HEK293 (cell line): ENCODE data around the gene SUSD4.

Experiments used
- CTCF ChIA-PET: fragments of 350-600 bp; formaldehyde crosslinking; extraction: SDS; loops from one replicate; lab custom pipeline; 2021; ENCODE audit warnings: antibody characterized with exemption; lab: Yijun Ruan, JAX
- POLR2A ChIA-PET: fragments of 300-600 bp; formaldehyde crosslinking; extraction: SDS; loops from one replicate; lab custom pipeline; 2020; ENCODE audit warnings: antibody characterized with exemption, inconsistent platforms; lab: Yijun Ruan, JAX
- H3K27ac ChIP-seq: fragments of 200-500 bp; sonication (Bioruptor generic); 2 replicates; pipeline ENCODE4 v1.5.1; 2014; ENCODE audit warnings: low read depth, low read length, control low read depth, inconsistent platforms; ENCODE audit errors: extremely low read depth
- H3K36me3 ChIP-seq, 2 experiments: fragments of 200-500 bp in 1 of 2; sonication (Bioruptor generic) in 1 of 2; 1 replicate in 1 of 2; 2 replicates in 1 of 2; pipeline ENCODE4 v1.5.1; 2014 to 2017; ENCODE audit warnings: inconsistent platforms in 2 of 2, low read length in 2 of 2; ENCODE audit not compliant: control insufficient read depth in 2 of 2, insufficient read depth in 1 of 2
- H3K4me1 ChIP-seq: fragments of 200-500 bp; sonication (Bioruptor generic); 2 replicates; pipeline ENCODE4 v1.5.1; 2014; ENCODE audit warnings: mild to moderate bottlenecking, low read length, inconsistent platforms; ENCODE audit not compliant: control insufficient read depth, insufficient read depth
- H3K4me3 ChIP-seq: 2 replicates; pipeline ENCODE4 v1.5.1; 2011; ENCODE audit warnings: low read depth, mild to moderate bottlenecking, control low read depth, low read length, moderate library complexity
- H3K9me3 ChIP-seq: fragments of 200-500 bp; sonication (Bioruptor generic); 2 replicates; pipeline ENCODE4 v1.5.1; 2014; ENCODE audit warnings: low read depth, low read length, inconsistent platforms; ENCODE audit not compliant: control insufficient read depth, insufficient read depth
- IKZF3 ChIP-seq: fragments of 450-650 bp; IDR thresholded peaks from 2 replicates; pipeline ENCODE4 v1.5.0; 2018; ENCODE audit warnings: missing biosample characterization, mild to moderate bottlenecking, missing genetic modification characterization, moderate library complexity
- SP3 ChIP-seq: fragments of 450-650 bp; formaldehyde crosslinking; IDR thresholded peaks from 2 replicates; pipeline ENCODE4 v1.5.1; 2016; ENCODE audit warnings: missing biosample characterization, missing genetic modification characterization
- ZBTB21 ChIP-seq: fragments of 450-650 bp; formaldehyde crosslinking; IDR thresholded peaks from 2 replicates; pipeline ENCODE4 v1.5.1; 2017; ENCODE audit warnings: missing biosample characterization, missing genetic modification characterization
- ZBTB7A ChIP-seq: fragments of 450-650 bp; formaldehyde crosslinking; IDR thresholded peaks from 2 replicates; pipeline ENCODE4 v1.5.1; 2016; ENCODE audit warnings: low read depth, missing biosample characterization, missing genetic modification characterization
- ZFP3 ChIP-seq: fragments of 450-650 bp; formaldehyde crosslinking; IDR thresholded peaks from 2 replicates; pipeline ENCODE4 v1.5.1; 2016; ENCODE audit warnings: low read depth, missing biosample characterization, missing genetic modification characterization
- ZNF112 ChIP-seq: fragments of 450-650 bp; formaldehyde crosslinking; IDR thresholded peaks from 2 replicates; pipeline ENCODE4 v1.5.0; 2017; ENCODE audit warnings: missing biosample characterization, missing genetic modification characterization
- ZNF223 ChIP-seq: fragments of 450-650 bp; formaldehyde crosslinking; IDR thresholded peaks from 2 replicates; pipeline ENCODE4 v1.5.1; 2016; ENCODE audit warnings: missing biosample characterization, missing genetic modification characterization
- ZNF274 ChIP-seq, 2 experiments: fragments of 200-500 bp in 1 of 2; fragments of 450-650 bp in 1 of 2; sonication (Bioruptor generic) in 1 of 2; formaldehyde crosslinking in 1 of 2; IDR thresholded peaks; 2 replicates each; pipeline versions ENCODE4 v1.5.1 to v1.6.1; 2014 to 2016; ENCODE audit warnings: borderline replicate concordance in 1 of 2, inconsistent platforms in 1 of 2, low read length in 1 of 2, missing biosample characterization in 1 of 2, missing genetic modification characterization in 1 of 2
- ZNF501 ChIP-seq: fragments of 450-650 bp; formaldehyde crosslinking; IDR thresholded peaks from 2 replicates; pipeline ENCODE4 v1.5.1; 2016; ENCODE audit warnings: missing biosample characterization, missing genetic modification characterization
- ZNF514 ChIP-seq: fragments of 450-650 bp; formaldehyde crosslinking; IDR thresholded peaks from 2 replicates; pipeline ENCODE4 v1.5.1; 2016; ENCODE audit warnings: missing biosample characterization, missing genetic modification characterization
- ZNF654 ChIP-seq: fragments of 450-650 bp; formaldehyde crosslinking; IDR thresholded peaks from 2 replicates; pipeline ENCODE4 v1.5.1; 2016; ENCODE audit warnings: low read depth, missing biosample characterization, missing genetic modification characterization
- ZNF670 ChIP-seq: fragments of 450-650 bp; formaldehyde crosslinking; IDR thresholded peaks from 2 replicates; pipeline ENCODE4 v1.5.1; 2016; ENCODE audit warnings: missing biosample characterization, missing genetic modification characterization, low read depth
- ZNF677 ChIP-seq: fragments of 450-650 bp; IDR thresholded peaks from 2 replicates; pipeline ENCODE4 v1.5.0; 2018; ENCODE audit warnings: missing biosample characterization, mild to moderate bottlenecking, missing genetic modification characterization, moderate library complexity
- ZNF701 ChIP-seq: fragments of 450-650 bp; formaldehyde crosslinking; IDR thresholded peaks from 2 replicates; pipeline ENCODE4 v1.5.1; 2016; ENCODE audit warnings: missing biosample characterization, missing genetic modification characterization
- TF ChIP-seq, protein P1 (sequence below): fragments of 450-650 bp; formaldehyde crosslinking; IDR thresholded peaks from 2 replicates; pipeline ENCODE4 v1.5.1; 2016; ENCODE audit warnings: missing biosample characterization, missing genetic modification characterization
- TF ChIP-seq, protein P2 (sequence below): fragments of 450-650 bp; formaldehyde crosslinking; IDR thresholded peaks from 2 replicates; pipeline ENCODE4 v1.5.1; 2016; ENCODE audit warnings: missing biosample characterization, missing genetic modification characterization
- TF ChIP-seq, protein P3 (sequence below): fragments of 450-650 bp; formaldehyde crosslinking; IDR thresholded peaks from 2 replicates; pipeline ENCODE4 v1.5.1; 2016; ENCODE audit warnings: missing biosample characterization, missing genetic modification characterization

SUSD4 gene

DNA sequence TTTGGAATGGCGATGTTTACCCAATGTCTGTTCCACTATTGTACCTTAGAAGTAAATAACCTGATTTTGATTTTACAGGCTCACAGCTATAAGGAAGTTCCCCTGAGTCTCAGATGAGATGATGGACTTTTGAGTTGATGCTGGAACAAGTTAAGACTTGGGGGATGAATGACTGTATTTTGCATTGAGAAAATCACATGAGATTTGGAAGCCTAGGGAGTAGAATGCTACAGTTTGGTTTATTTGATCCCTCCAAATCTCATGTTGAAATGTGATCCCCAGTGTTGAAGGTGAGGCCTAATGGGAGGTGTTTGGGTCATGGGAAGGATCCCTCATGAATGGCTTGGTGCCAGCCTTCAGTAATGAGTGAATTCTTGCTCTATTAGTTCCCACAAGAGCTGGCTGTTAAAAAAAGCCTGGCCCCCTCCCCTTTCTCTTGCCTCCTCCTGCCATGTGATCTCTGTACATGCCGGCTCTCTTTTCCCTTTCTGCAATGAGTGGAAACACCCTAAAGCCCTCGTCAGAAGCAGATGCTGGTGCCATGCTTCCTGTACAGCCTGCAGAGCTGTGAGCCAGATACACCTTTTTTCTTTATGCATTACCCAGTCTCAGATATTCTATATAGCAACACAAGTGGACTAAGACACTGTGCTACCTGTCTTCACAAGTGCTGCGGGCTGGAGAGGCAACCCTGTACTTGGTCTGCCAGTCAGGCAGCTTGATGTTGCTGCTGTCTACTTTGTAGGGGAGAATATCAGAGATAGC, 143.9 kb downstream of the SUSD4 start (continued):
- TF ChIP-seq ZNF514 (tag by site-specific recombination) (no peak), ZNF701 (tag by site-specific recombination) (no peak), ZNF223 (tag by site-specific recombination) (no peak)

DNA sequence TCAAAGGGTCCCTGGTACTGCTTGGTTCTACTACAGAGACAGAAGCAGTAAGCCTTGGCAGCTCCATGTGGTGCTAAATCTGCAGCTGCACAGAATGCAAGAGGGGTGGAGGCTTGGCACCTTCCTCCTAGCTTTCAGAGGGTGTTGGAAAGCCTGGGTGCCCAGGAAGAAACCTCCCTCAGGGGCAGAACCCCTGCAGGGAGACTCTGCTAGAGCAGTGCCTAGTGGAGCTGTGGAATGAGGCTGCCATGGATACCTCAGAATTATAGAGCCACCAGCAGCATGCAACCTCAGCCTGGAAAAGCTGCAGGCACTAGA, 144.7 kb downstream of the SUSD4 start:
- no peaks in the 10 kb centered on the region for H3K4me1 ChIP-seq
- no peaks in the 10 kb centered on the region for H3K9me3 ChIP-seq
- ChIA-PET CTCF (no interaction called here), POLR2A (no interaction called here)
- TF ChIP-seq ZNF274 (IDR thresholded peaks at IDR 0.05; ENCODE audit: low read length) (no peak), ZNF274 (tag by site-specific recombination; IDR thresholded peaks at IDR 0.05; ENCODE audit: borderline replicate concordance) (no peak), ZFP3 (tag by site-specific recombination) (no peak), ZBTB7A (tag by site-specific recombination) (no peak), ZBTB21 (tag by site-specific recombination) (no peak), ZNF670 (tag by site-specific recombination) (no peak), ZNF501 (tag by site-specific recombination) (no peak), ZNF677 (tag by site-specific recombination) (no peak), ZNF654 (tag by site-specific recombination) (no peak), SP3 (no peak), IKZF3 (tag by site-specific recombination) (no peak), ZNF112 (tag by site-specific recombination) (no peak)
- TF ChIP-seq, protein P1, sequence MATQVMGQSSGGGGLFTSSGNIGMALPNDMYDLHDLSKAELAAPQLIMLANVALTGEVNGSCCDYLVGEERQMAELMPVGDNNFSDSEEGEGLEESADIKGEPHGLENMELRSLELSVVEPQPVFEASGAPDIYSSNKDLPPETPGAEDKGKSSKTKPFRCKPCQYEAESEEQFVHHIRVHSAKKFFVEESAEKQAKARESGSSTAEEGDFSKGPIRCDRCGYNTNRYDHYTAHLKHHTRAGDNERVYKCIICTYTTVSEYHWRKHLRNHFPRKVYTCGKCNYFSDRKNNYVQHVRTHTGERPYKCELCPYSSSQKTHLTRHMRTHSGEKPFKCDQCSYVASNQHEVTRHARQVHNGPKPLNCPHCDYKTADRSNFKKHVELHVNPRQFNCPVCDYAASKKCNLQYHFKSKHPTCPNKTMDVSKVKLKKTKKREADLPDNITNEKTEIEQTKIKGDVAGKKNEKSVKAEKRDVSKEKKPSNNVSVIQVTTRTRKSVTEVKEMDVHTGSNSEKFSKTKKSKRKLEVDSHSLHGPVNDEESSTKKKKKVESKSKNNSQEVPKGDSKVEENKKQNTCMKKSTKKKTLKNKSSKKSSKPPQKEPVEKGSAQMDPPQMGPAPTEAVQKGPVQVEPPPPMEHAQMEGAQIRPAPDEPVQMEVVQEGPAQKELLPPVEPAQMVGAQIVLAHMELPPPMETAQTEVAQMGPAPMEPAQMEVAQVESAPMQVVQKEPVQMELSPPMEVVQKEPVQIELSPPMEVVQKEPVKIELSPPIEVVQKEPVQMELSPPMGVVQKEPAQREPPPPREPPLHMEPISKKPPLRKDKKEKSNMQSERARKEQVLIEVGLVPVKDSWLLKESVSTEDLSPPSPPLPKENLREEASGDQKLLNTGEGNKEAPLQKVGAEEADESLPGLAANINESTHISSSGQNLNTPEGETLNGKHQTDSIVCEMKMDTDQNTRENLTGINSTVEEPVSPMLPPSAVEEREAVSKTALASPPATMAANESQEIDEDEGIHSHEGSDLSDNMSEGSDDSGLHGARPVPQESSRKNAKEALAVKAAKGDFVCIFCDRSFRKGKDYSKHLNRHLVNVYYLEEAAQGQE (tag by site-specific recombination) = no peak
- TF ChIP-seq, protein P2, sequence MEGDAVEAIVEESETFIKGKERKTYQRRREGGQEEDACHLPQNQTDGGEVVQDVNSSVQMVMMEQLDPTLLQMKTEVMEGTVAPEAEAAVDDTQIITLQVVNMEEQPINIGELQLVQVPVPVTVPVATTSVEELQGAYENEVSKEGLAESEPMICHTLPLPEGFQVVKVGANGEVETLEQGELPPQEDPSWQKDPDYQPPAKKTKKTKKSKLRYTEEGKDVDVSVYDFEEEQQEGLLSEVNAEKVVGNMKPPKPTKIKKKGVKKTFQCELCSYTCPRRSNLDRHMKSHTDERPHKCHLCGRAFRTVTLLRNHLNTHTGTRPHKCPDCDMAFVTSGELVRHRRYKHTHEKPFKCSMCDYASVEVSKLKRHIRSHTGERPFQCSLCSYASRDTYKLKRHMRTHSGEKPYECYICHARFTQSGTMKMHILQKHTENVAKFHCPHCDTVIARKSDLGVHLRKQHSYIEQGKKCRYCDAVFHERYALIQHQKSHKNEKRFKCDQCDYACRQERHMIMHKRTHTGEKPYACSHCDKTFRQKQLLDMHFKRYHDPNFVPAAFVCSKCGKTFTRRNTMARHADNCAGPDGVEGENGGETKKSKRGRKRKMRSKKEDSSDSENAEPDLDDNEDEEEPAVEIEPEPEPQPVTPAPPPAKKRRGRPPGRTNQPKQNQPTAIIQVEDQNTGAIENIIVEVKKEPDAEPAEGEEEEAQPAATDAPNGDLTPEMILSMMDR (tag by site-specific recombination) = no peak
- TF ChIP-seq, protein P3, sequence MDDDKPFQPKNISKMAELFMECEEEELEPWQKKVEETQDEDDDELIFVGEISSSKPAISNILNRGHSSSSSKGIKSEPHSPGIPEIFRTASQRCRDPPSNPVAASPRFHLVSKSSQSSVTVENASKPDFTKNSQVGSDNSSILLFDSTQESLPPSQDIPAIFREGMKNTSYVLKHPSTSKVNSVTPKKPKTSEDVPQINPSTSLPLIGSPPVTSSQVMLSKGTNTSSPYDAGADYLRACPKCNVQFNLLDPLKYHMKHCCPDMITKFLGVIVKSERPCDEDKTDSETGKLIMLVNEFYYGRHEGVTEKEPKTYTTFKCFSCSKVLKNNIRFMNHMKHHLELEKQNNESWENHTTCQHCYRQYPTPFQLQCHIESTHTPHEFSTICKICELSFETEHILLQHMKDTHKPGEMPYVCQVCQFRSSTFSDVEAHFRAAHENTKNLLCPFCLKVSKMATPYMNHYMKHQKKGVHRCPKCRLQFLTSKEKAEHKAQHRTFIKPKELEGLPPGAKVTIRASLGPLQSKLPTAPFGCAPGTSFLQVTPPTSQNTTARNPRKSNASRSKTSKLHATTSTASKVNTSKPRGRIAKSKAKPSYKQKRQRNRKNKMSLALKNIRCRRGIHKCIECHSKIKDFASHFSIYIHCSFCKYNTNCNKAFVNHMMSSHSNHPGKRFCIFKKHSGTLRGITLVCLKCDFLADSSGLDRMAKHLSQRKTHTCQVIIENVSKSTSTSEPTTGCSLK (tag by site-specific recombination) = no peak
- no peak overlapping the region for H3K4me3 ChIP-seq
- H3K36me3 ChIP-seq = no peaks in the 10 kb centered on the region
- no peak overlapping the region for H3K27ac ChIP-seq
